Posterior vena cava (tissue), 2 donors: ENCODE measurements around the gene TTC16. TPM values are rescaled to one million over a fixed set of nuclear protein-coding genes. Genes with fewer than 3 reads are reported as not detected.

Source experiments
- DNase-seq: peaks from one replicate; pipeline ENCODE4 v3.0.0-alpha.2; 2020; ENCODE audit warnings: low spot score
- intact Hi-C, 2 donors: fragments of 100-400 bp; cut with DNase I; formaldehyde crosslinking; loops; one replicate each; pipeline versions ENCODE4 v1.14.1 to v1.14.2; 2022 to 2023
- total RNA-seq, 2 donors: library from RNA; stranded (reverse); fragmentation: NEBNext Ultra II Directional; extraction: Animal tissue kit (Norgen Biotek cat#: 25700); gene quantifications; one replicate each; pipeline ENCODE4 v1.2.1, GENCODE V29; 2021
- donor health status: DM: yes; HTN: yes; CAD: no.
- donor health status: DM: yes; HTN: yes; CAD: no.

TTC16 gene
- total RNA-seq, 2 donors from 2014 or later = 0.09 to 0.14 TPM

DNA sequence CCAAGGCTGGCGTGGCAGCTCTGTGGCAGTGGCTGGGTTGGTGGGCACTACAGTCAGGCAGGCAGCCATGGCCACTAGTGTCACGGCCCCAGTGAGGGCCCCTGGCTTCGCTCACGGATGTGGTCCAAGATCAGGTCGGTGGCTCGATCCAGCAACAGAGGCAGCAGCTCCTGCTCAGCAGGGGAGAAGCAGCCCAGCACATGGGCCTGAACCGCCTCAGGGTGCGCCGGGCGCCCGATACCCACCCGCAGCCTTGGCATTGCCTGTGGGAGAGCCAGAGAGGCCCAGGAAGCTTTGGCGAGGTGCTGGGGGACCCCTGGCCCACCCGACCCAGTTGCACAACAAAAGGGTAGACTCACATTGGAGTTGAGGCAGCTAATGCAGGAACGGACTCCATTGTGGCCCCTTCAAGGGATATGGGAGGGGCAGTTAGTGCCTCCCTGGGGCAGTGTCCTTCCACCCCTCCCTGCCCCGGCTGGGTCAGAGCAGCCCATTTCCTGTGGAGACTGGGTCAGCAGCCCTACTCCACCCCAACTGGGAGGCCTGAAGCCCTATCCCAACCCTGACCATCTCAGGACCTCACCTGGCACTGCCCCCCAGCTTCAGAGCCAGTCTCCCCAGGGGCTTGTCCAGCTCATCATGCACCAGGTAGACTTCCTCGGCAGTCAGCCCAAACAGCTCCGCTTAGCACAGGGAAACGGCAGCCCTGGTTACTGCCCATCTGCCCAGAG is 1.7 kb upstream of the TTC16 start:
- intact Hi-C loops = loop anchor here in 1 of 2 donors (5.0 kb wide), 1 partner anchor 282 kb away; no protein-coding TSS in a partner anchor
- DNase-seq = peak; percentile 55

DNA sequence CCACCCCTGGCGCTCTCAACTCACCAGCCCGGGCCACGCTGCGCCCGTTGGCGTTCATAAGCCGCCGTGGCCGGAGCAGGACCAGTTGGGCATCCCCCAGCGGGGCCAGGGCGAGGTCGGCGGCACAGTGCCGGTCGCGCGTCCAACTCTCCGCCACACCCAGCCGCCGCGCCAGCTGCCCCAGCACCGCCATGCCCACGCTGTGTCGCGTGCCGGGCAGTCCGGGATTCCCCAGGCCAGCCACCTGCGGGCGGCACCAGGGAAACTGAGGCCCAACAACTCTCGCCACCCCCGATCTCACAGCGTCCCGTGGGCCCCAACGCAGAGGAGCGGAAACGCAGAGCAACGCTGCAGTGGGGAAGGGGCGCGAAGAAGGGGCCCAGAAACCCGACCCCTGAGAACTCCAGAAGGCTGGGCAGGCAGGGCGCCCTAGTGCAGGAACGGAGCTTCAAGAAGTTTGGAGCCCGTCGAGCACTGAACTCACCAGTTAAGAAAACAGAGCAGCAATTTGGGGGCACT is 869 bp upstream of the TTC16 start:
- DNase-seq = no peak
- intact Hi-C loops = loop anchor here in 1 of 2 donors (5.0 kb wide), 1 partner anchor 283 kb away; no protein-coding TSS in a partner anchor

DNA sequence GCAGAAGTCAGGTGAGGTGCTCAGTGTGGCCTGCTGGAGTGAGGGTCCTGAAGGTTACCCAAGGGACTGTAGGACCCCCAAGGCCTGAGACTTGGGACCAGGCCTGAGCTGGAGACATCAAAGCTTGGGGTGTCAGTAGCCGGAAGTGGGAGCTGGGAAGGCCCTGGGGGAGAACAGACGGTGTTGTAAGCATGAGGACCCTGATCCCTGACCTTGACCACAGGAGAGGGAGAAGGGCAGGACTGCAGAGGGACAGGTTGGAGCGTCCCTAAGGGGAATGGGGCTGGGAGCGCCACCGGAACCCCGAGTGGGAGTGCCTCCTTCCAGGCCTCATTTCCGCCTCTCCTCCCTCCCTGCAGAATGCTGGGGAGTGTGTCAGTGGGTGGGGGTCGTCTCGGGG is 533 bp downstream of the TTC16 start:
- intact Hi-C loops = no loop called here
- no peak for DNase-seq

DNA sequence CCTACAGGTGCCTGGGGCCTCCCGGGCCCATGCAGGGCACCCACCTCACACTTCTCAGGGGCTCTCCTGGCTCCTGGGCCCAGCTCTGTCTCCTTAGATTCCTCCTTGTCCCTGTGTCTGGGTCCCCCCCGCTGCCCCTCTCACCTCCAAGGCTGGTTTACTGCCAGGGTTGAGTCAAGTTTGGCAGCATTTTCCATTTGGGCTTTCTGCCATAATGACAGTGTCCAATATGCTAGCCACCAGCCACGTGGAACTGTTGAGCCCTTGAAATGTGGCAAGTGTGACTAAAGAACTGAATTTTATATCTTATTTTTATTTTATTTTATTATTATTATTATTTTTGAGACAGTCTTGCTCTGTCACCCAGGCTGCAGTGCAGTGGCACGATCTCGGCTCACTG is 1.9 kb downstream of the TTC16 start:
- intact Hi-C loops = no loop called here
- no peak for DNase-seq

DNA sequence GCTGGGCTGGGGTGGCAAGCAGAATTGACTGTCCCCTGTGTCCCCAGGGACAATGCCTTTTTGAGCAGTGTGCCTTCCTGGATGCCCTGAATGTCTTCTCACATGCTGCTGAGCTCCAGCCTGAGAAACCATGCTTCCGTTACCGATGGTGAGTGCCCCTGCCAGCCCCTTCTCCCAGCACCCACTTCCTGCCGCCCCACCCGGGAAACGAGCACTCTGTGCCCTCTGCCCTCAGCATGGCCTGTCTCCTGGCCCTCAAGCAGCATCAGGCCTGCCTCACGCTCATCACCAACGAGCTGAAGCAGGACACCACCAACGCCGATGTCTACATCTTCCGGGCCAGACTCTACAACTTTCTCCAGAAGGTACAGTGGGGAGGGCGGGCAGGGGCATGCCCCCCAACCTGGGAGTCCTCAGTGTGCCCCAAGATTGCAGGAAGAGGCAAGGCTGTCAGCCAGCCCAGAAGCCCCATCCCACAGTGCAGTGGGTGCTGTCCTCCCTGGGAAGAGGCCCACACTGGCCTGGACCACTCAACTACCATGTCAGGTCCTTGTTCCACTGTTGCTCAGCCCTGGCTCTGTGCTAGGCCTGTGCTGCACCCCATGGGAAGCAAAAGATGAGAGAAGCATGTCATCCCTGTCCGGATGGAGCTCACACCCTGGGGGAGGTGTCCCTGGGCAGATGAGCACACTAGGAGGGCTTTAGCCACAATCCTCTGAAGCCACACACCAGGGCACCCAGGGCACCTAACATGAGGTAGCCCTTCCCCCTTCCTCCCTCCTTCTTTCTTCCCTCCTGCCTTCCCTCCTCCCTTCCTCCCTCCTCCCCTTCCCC is 4.4 kb downstream of the TTC16 start:
- peak; percentile 65 for DNase-seq
- intact Hi-C loops = loop anchor here in 1 of 2 donors (5.0 to 10.0 kb wide), 2 partner anchors 113 to 215 kb away; no protein-coding TSS in a partner anchor

DNA sequence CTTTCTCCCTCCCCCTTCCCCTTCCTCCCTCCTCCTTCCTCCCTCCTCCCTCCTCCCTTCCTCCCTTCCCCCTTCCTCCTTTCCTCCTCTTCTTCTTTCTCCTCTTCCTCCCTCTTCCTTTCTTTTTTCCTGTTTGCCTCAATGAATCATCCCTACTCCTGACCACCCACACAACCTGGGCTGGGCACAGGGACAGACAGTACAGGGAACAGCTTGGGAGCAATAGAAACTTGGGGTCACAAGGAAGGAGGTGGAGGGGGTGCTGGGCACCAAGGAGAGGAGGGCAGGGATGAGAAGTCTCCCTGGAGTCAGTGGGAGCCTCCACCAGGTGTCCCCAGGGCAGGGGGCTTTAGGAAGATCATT is 5.0 kb downstream of the TTC16 start:
- no peak for DNase-seq
- intact Hi-C loops = loop anchor here in 1 of 2 donors (5.0 to 10.0 kb wide), 2 partner anchors 114 to 216 kb away; no protein-coding TSS in a partner anchor

DNA sequence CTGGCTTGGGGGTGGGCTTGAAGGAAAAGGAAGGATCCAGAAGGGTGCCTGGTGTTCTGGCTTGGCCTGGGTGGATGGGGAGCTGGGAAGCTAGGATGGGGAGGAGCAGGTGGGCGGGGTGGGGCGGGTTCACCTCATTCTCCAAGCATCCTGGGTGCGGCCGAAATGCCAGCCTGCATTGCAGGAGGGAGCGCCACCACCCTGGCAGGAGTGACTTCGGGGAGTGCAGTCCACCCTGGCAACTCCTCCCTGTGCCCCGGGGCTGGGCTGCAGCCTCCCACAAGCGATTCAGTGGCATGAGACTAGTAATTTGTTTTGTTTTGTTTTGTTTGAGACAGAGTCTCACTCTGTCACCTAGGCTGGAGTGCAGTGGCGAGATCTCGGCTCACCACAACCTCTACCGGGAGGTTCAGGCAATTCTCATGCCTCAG is 5.5 kb downstream of the TTC16 start:
- DNase-seq = no peak
- intact Hi-C loops = loop anchor here in 1 of 2 donors (5.0 to 10.0 kb wide), 2 partner anchors 114 to 217 kb away; no protein-coding TSS in a partner anchor

DNA sequence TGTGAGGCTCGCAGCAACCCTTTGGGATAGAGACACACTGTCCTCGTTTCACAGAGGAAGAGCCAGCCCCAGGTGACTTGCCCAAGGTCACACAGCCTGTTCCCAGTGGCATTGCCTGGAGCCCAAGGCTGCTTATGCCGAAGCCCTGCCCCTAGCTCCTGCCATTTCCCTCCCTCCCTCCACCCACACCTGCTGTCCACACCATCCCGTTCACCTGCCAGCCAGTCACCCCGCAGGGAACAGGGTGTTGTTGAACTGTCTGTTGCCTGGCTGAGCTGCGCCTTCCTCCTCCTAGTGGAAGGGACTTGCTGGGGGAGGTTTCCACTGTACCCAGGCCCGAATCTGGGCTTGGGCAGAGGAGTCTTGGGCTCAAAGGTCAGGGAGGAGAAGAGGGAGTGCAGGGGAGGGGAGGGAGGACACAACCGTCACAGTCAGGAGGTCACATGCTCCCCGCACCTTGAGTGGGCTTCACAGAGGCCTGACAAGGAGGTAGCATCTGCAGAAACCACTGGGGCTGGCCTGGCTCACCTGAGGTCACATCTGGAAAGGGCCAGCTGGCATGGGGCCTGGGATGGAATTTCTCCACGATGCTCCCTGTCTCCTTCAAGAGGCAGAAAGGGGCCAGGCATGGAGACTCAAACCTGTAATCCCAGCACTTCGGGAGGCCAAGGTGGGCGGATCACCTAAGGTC is 6.3 kb downstream of the TTC16 start:
- no peak for DNase-seq
- intact Hi-C loops = loop anchor here in 1 of 2 donors (5.0 to 10.0 kb wide), 2 partner anchors 115 to 217 kb away; no protein-coding TSS in a partner anchor

DNA sequence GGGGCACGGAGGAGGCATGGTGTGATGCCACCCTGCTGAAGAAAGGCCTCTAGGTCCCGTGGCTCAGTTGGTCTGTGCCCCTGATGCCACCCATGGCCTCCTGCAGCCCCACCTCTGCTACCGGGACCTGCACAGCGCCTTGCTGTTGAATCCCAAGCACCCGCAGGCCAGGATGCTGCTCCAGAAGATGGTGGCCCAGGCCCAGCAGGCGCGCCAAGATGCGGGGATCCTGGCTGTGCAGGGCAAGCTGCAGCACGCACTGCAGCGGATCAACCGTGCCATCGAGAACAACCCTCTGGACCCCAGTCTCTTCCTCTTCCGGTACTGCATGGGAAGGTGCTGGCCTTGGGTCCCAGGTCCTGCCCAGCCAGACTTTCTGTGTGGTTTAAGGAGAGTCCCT is 7.1 kb downstream of the TTC16 start:
- intact Hi-C loops = loop anchor here in 1 of 2 donors (5.0 to 10.0 kb wide), 2 partner anchors 116 to 218 kb away; no protein-coding TSS in a partner anchor
- no peak for DNase-seq

DNA sequence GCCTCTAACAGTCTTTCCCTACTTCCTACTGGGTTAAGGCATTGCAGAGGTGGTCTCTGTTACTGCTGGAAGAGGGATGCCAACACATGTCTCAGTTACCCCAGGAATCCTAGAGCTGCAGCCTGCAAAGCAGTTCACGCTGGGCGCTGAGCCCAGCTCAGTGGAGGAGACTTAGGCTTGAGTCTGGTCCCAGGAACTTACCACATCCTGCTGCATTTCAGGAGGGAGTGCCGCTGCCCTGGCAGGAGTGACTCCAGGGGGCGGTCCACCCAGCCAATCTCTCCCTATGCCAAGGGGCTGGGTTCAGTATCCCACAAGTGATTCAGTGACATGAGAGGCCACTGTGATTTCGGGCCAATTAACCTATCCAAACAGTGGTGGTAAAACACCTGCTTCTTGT is 7.6 kb downstream of the TTC16 start:
- no peak for DNase-seq
- intact Hi-C loops = loop anchor here in 1 of 2 donors (5.0 to 10.0 kb wide), 2 partner anchors 116 to 219 kb away; no protein-coding TSS in a partner anchor

DNA sequence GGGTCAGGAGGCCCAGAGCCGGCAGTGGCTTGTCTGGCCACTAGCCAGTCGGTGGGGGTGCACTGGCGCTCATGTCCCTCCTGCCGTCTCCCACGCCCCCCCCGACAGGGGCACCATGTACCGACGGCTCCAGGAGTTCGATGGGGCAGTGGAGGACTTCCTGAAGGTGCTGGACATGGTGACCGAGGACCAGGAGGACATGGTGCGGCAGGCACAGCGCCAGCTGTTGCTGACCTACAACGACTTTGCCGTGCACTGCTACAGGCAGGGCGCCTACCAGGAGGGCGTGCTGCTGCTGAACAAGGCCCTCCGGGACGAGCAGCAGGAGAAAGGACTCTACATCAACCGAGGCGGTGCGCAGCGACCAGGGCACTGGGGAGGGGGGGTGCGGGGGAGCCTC is 8.1 kb downstream of the TTC16 start:
- intact Hi-C loops = loop anchor here in 1 of 2 donors (5.0 to 10.0 kb wide), 2 partner anchors 117 to 219 kb away; no protein-coding TSS in a partner anchor
- DNase-seq = no peak

DNA sequence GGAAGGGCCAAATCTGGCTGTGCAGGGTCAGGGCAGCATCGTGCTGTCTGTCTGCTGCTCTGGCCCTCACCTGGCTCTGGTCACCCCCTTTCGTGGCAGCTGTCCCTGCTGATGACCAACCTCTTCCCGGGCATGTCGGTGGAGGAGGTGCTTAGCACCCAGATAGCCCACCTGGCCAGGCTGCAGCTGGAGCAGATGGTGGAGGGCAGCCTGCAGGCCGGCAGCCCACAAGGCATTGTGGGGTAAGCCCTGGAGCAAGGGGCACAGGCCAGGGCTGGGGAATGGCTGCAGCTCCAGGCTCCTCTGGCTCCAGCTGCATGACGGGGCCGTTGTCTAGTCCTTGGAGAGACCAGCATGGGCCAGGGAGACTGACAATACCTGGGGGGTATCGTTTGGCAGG is 11.0 kb downstream of the TTC16 start:
- intact Hi-C loops = loop anchor here in 1 of 2 donors (10.0 kb wide), 1 partner anchor 222 kb away; no protein-coding TSS in a partner anchor
- no peak for DNase-seq

DNA sequence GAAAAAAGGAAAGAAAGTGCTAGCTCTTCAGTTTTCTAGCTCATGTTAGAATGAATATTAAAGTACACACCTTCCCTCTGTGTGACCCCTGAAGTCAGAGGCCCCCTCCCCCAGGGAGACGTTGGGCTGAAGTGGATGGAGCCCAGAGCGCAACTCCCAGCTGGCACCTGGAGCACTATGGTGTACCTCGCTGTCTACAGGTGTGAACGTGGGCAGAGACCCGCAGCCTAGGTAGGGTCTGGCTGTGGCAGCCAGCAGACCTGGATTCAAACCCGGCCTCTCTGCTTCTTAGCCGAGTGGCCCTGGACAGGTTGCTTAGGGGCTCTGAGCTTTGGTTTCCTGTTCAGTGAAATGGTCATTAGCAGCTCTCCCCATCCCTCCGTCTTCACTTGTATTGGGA is 12.9 kb downstream of the TTC16 start:
- peak; percentile 59 for DNase-seq
- intact Hi-C loops = loop anchor here in 1 of 2 donors (10.0 kb wide), 1 partner anchor 224 kb away; no protein-coding TSS in a partner anchor

DNA sequence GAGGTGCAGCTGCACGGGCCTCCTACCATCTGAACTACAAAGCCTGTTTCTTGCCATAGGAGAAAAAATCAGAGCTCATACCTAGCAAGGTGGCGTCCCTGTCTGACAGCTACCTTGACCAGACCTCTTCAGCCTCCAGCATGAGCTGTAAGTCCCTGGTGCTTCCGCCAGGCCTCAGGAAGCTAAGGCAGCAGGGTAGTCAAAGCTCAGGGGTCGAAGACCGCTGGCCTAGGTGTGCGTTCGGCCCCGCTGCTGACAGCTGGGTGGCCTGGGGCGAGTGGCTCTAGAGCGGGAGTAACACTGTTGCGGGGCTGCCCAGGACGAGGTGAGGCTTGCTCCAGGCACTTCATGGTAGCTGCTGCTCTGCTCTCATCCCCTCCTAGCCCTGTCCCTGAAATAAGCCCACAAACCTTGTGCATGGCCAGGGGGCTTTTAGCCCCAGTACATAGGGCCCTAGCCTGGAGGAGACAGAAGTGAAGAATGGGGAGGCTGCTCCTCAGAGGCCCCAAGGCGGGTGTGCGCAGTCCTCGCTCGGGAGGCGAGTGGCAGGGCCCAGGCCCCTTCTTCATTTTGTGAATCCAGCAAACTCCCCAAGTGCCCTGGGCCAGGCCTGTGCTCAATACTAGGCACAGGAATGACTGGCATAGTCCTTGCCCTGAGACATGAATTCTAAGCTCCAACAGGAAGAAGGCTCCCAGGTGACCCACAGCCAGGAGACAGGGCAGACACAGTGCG is 13.8 kb downstream of the TTC16 start:
- intact Hi-C loops = loop anchor here (5.0 to 10.0 kb wide), 5 partner anchors 135 to 225 kb away; no protein-coding TSS in a partner anchor
- no peak for DNase-seq

DNA sequence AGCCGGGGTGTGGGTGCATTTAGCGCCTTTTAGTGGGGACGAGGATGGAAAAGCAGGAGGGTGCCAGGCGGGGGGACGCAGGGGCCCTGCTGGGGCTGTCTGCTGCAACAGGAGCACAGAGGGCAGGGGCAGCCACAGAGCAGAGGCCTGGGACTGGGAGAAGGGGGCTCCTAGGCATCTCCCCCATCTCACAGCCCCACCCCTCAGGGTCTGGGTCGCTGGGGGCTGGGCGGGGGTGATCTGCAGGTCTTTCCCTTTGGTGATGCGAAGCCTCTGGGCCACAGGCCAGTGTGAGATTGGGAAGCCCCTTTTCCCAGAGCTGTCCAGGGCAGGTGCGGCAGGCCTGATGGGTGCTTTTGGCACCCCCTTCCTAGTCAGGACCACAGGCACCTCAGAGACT is 14.4 kb downstream of the TTC16 start:
- intact Hi-C loops = loop anchor here (5.0 to 10.0 kb wide), 4 partner anchors 135 to 208 kb away; no protein-coding TSS in a partner anchor
- DNase-seq = no peak

DNA sequence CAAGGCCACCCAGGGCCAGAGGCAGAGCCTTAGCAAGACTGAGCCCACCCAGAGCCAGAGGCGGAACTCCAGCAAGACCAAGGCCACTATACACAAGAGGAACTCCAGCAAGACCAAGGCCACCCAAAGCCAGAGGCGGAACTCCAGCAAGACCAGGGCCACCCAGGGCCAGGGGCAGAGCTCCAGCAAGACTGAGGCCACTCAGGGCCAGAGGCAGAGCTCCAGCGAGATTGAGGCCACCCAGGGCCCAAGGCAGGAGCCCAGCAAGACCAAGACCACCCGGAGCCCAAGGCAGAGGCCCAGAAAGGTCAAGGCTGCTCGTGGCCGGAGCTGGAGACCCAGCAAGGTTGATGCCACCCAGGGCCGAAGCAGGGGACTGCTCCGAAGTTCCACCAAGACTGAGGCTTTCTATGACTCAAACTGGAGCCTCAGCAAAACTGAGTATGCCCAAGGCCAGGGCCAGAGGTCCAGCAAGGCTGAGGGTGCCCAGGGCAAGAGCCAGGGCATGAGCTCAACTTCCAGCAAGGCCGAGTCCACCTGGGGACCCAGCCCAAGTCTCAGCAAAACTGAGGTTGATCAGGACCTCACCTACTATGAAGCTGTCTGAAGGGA is 15.0 kb downstream of the TTC16 start:
- intact Hi-C loops = loop anchor here (5.0 to 10.0 kb wide), 4 partner anchors 134 to 209 kb away; no protein-coding TSS in a partner anchor
- DNase-seq = no peak

DNA sequence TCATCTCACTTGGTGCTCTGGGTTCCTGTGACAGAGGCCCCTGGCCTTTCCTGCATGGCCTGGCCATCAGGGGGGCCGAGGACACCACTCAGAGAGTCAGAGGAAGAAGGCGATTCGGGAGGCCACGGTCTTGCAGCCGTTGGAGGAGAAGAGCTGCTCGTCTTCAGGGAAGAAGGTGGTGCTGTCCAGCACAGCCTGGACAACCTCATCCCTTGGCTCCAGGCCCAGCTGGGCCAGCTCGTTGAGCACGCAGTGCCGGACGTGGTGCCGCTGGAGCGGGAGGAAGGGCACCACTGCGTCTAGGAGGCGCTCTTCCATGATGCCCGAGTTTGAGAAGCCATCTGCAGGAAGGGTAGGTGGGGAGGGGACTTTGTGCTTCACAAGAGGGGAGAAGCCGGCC is 16.1 kb downstream of the TTC16 start:
- no peak for DNase-seq
- intact Hi-C loops = loop anchor here (5.0 to 10.0 kb wide), 4 partner anchors 133 to 210 kb away; no protein-coding TSS in a partner anchor
